PC-9 (cell line): ENCODE measurements around the gene KCNMB2.
"Not testable (repeated sequence)": the region's sequence is repeated elsewhere in the genome, so short reads cannot be mapped to it uniquely, and the experiment has no call there.

Experiments
- EZH2 ChIP-seq: fragments of 200-600 bp; sonication (generic); IDR thresholded peaks from 2 replicates; pipeline ENCODE4 v1.8.0; 2017; ENCODE audit warnings: antibody characterized with exemption, low read depth
- TF ChIP-seq, protein P1 (sequence below): fragments of 200-600 bp; sonication (generic); conservative IDR thresholded peaks from 2 replicates; pipeline ENCODE4 v1.6.1; 2017; ENCODE audit warnings: mixed run types, antibody characterized with exemption, mild to moderate bottlenecking, moderate library complexity

DNA sequence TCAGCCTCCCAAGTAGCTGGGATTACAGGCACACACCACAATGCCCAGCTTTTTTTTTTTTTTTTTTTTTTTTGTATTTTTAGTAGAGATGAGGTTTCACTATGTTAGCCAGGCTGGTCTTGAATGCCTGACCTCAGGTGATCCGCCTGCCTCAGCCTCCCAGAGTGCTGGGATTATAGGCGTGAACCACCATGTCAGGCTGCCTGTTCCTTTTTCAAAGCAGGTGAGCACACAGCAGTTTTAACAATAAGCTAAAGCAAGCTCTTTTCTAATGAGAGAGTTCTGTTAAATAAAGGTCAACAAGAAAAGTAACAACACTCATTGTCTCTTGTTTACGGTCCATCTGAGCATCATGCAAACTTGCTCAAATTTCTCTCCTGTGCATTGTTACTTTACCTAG lies 13.2 kb downstream of the KCNMB2 start:
- TF ChIP-seq, protein P1, sequence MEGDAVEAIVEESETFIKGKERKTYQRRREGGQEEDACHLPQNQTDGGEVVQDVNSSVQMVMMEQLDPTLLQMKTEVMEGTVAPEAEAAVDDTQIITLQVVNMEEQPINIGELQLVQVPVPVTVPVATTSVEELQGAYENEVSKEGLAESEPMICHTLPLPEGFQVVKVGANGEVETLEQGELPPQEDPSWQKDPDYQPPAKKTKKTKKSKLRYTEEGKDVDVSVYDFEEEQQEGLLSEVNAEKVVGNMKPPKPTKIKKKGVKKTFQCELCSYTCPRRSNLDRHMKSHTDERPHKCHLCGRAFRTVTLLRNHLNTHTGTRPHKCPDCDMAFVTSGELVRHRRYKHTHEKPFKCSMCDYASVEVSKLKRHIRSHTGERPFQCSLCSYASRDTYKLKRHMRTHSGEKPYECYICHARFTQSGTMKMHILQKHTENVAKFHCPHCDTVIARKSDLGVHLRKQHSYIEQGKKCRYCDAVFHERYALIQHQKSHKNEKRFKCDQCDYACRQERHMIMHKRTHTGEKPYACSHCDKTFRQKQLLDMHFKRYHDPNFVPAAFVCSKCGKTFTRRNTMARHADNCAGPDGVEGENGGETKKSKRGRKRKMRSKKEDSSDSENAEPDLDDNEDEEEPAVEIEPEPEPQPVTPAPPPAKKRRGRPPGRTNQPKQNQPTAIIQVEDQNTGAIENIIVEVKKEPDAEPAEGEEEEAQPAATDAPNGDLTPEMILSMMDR: not testable (repeated sequence)
- TF ChIP-seq EZH2: not testable (repeated sequence)
